ENCODE measurements around the gene CYB561D2. TPM values are rescaled to one million over a fixed set of nuclear protein-coding genes. Genes with fewer than 3 reads are reported as not detected.
A peak's percentile ranks its signal among the peaks of the same experiment; 100 is the strongest.

CYB561D2 gene
- total RNA-seq, 2 experiments from 2014 or later = 17.8 to 20.1 TPM

DNA sequence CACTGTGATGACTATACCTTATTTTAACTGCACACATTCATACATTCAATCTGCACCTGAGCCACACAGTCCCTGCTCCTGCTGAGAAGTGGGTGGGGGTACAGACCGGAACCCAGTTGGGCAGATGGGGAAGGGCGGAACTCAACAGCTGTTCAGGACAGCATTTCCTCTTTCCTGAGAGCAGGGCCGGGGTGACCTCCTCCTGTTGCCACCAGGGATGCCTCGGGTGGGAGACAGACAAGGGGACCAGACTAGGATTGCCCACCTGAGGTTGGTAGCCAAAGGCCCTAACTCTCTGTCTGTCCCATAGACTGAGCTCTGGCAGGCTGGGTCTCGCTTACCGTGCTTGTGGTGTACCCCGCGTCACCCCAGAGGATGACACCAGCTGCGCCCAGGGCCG is 32.0 kb upstream of the CYB561D2 start:
- intact Hi-C loops (cut with micrococcal nuclease) = no loop called here
- CTCF ChIA-PET = interaction anchor here (0.6 to 0.7 kb wide), 2 partner anchors 62 to 92 kb away, joined by 3 read pairs; no protein-coding TSS in a partner anchor
- Mint-ChIP-seq H3K36me3 (no peaks in the 10 kb centered on the region), H3K4me1 (ENCODE audit: low read depth) (peaks cover 33% of the 10 kb centered on the region), H3K27me3 (no peaks in the 10 kb centered on the region), H3K4me3 (no peak overlapping the region), H3K27ac (no peak overlapping the region), H3K9me3 (no peaks in the 10 kb centered on the region)
- POLR2A ChIA-PET = interaction anchor here (1.4 to 2.4 kb wide), 3 partner anchors 9 to 19 kb away, joined by 4 to 7 read pairs (median 7); partner anchors contain the start of genes HYAL3, NAA80 and TUSC2
- no peak for DNase-seq

DNA sequence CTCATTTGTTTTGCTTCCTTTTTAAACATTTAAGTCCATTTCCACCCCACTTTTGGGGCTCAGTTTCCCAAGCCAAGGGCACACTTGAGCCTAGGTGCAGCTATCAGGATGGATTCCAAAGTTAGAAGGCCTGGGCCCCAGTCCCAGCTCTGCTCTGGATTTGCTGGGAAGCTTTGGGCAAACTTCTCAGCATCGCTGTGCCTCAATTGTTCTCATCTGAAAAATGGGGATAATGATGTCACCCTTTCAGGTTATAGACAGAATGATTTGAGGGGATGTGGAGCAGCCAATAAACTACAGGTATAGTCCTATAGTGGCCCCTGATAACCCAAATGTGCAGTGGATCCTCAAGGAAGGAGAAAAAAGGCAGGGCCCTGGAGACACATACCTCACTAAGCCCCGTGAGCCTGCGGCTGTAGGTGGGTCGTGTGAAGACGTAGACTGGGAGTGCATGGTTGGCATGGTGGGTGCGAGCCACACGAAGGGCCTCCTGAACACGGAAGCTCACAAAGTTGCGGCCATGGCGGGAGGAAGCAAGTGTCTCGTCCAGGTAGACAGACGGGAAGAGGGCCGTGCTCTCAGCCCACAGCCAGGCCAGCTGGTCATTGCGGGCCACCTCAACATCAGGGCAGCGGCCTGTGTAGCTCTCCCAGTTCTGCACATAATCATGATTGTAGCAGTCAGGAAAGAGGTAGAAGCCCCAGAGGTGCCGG is 31.3 kb upstream of the CYB561D2 start:
- peaks cover 33% of the 10 kb centered on the region for H3K4me1 Mint-ChIP-seq (ENCODE audit: low read depth)
- no peaks in the 10 kb centered on the region for H3K9me3 Mint-ChIP-seq
- H3K27me3 Mint-ChIP-seq = no peaks in the 10 kb centered on the region
- POLR2A ChIA-PET = interaction anchor here (1.4 to 2.4 kb wide), 3 partner anchors 9 to 20 kb away, joined by 4 to 7 read pairs (median 7); partner anchors contain the start of genes HYAL3, NAA80 and TUSC2
- H3K4me3 Mint-ChIP-seq = no peak overlapping the region
- DNase-seq = no peak
- intact Hi-C loops (cut with micrococcal nuclease) = no loop called here
- CTCF ChIA-PET = interaction anchor here (0.6 to 0.7 kb wide), 2 partner anchors 63 to 92 kb away, joined by 3 read pairs; no protein-coding TSS in a partner anchor
- H3K36me3 Mint-ChIP-seq = no peaks in the 10 kb centered on the region
- H3K27ac Mint-ChIP-seq = no peak overlapping the region

DNA sequence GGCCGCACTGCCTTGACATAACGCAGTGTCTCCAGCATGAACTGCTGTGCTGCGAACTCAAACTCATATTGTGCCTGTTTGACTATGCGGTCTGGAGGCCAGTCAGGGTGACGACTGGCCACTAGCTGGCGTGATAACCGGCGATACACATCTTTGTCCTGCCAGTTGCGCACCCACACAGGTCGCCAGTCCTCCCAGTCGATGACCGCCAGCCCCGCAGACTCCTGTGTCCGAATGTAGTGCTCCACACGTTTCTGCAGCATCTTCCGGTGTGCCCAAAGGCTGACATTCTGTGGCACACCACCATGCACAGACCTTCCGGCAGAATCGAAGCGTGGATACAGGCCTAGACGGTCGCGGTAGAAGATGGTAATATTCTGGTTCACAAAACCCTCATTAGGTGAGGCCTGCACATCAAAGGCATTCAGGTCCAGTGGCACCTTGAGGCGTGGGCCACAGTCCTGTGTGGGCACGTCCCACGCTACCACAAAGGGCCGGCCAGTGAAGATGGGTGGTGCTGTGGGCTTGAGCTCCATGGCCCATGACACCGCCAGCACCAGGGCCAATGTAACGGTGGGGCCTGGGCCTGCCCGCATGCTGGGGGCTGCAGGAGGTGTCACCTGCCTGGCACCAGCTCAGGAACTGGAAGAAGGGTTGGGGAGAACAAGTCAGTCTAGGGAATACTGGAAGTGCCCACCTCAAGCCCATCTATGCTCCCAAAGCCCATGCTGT is 30.6 kb upstream of the CYB561D2 start:
- H3K27ac Mint-ChIP-seq = no peak overlapping the region
- H3K4me1 Mint-ChIP-seq (ENCODE audit: low read depth) = peaks cover 33% of the 10 kb centered on the region
- no peaks in the 10 kb centered on the region for H3K36me3 Mint-ChIP-seq
- no peaks in the 10 kb centered on the region for H3K9me3 Mint-ChIP-seq
- H3K4me3 Mint-ChIP-seq = peak overlapping the region; percentile 78
- CTCF ChIA-PET = interaction anchor here (1.0 to 2.2 kb wide), 3 partner anchors 21 to 73 kb away, joined by 3 to 16 read pairs (median 3); partner anchors contain the start of genes HYAL3 and NAA80
- no peak for DNase-seq
- POLR2A ChIA-PET = interaction anchor here (2.4 kb wide), 1 partner anchor 16 kb away, joined by 7 read pairs; no protein-coding TSS in a partner anchor
- no peaks in the 10 kb centered on the region for H3K27me3 Mint-ChIP-seq
- intact Hi-C loops (cut with micrococcal nuclease) = no loop called here

DNA sequence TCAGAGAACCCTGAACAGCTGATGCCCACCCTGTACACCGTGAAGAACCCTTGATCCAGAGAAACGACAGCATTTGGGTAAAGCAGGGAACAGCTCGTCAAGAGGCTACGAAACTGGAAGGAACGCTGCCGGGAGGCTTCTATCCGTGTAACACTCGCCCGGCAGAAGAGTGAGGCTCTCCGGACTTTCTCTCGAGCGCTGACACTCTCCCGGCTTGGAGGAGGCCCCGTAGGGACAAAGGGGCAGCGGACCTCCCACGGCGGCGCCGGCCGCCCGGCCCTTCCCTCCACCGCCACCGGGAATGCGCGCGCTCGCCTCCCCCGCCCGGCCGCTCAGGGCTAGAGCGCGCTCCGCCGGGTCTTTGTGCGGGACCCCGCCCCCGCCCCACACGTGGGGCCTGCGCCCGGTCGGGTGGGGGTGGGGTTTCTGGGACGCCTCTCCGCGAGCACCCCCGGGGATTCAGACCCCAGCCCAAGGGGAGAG is 29.8 kb upstream of the CYB561D2 start:
- DNase-seq = peak; percentile 70
- intact Hi-C loops (cut with micrococcal nuclease) = loop anchor here (1.0 kb wide), 2 partner anchors 16 to 22 kb away; partner anchors contain the start of genes HYAL3 and NAA80
- Mint-ChIP-seq H3K9me3 (no peaks in the 10 kb centered on the region), H3K27ac (peak overlapping the region; percentile 16), H3K27me3 (no peaks in the 10 kb centered on the region), H3K4me1 (ENCODE audit: low read depth) (peaks cover 33% of the 10 kb centered on the region), H3K4me3 (peak overlapping the region; percentile 78), H3K36me3 (no peaks in the 10 kb centered on the region)
- POLR2A ChIA-PET = interaction anchor here (2.4 kb wide), 1 partner anchor 15 kb away, joined by 7 read pairs; no protein-coding TSS in a partner anchor
- CTCF ChIA-PET = interaction anchor here (0.5 to 2.2 kb wide), 11 partner anchors 10 to 221 kb away, joined by 3 to 16 read pairs (median 4); partner anchors contain the start of genes HYAL3 and NAA80

DNA sequence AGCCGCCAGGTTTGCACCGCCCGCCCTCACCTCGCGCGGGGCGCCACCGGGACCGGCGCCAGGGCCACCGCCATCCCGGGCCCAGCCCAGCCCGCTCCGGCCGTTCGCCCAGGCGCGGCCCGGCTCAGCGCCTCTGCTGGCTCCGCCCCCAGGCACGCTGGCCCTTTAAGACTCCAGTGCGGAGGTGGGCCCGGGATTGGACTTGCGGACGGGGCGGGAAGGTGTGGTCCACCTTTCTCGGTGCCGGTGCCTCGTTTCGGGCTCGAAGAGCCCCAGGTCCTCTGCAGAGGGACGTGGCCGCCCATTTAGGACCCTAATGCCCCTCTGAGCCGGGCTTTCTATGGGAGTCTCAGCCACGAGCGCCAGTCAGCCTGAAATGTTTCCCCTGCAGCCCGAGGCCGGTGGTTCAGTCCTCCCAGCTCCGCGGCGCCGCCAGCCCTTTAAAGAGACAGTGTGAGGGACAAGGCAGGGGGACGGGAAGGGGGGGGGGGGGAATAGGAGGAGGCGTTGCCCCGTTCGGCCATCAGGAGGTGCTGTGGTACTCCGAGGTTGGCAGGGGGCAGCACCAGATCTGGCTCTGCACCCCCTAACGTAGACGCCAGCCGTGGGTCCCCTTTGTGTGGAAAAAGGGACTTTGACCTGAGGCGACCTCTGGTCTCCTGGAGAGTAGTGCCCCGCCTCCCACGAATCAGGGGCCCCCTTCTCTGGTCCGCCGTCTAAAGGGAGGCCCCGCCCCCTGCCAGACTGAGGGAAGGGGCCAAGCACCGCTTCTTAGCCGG is 29.1 kb upstream of the CYB561D2 start:
- H3K9me3 Mint-ChIP-seq = no peaks in the 10 kb centered on the region
- H3K27me3 Mint-ChIP-seq = no peaks in the 10 kb centered on the region
- peaks cover 30% of the 10 kb centered on the region for H3K4me1 Mint-ChIP-seq (ENCODE audit: low read depth)
- ChIA-PET POLR2A (interaction anchor here (0.6 kb wide), 1 partner anchor 12 kb away, joined by 3 read pairs; no protein-coding TSS in a partner anchor), CTCF (interaction anchor here (0.5 to 2.2 kb wide), 10 partner anchors 10 to 221 kb away, joined by 3 to 16 read pairs (median 4); partner anchors contain the start of genes GNAI2, HYAL3 and NAA80)
- peak overlapping the region; percentile 86 for H3K27ac Mint-ChIP-seq
- H3K36me3 Mint-ChIP-seq = peaks cover 2% of the 10 kb centered on the region
- DNase-seq = peak; percentile 88
- H3K4me3 Mint-ChIP-seq = peak overlapping the region; percentile 77
- intact Hi-C loops (cut with micrococcal nuclease) = loop anchor here (1.0 kb wide), 2 partner anchors 16 to 22 kb away; partner anchors contain the start of genes HYAL3 and NAA80

DNA sequence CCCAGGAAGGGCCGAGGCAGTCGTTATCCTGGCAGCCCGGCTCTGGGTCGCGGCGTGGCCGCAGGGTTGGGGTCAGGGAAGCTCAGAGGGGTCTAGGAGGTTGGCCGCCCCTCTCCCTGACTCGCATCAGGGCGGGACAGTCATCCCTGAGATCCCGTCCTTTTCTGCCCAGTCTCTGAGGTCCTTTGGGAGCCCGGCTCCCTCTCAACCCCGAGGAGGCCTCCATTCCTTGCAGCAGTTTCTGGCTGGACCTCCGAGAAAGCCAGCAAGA is 28.6 kb upstream of the CYB561D2 start:
- peaks cover 29% of the 10 kb centered on the region for H3K4me1 Mint-ChIP-seq (ENCODE audit: low read depth)
- CTCF ChIA-PET = interaction anchor here (0.8 to 3.3 kb wide), 8 partner anchors 9 to 220 kb away, joined by 3 to 16 read pairs (median 4); partner anchors contain the start of genes GNAI2, HYAL3 and NAA80
- H3K4me3 Mint-ChIP-seq = peak overlapping the region; percentile 77
- intact Hi-C loops (cut with micrococcal nuclease) = no loop called here
- no peaks in the 10 kb centered on the region for H3K27me3 Mint-ChIP-seq
- H3K27ac Mint-ChIP-seq = no peak overlapping the region
- H3K9me3 Mint-ChIP-seq = no peaks in the 10 kb centered on the region
- peaks cover 2% of the 10 kb centered on the region for H3K36me3 Mint-ChIP-seq
- DNase-seq = no peak
- POLR2A ChIA-PET = interaction anchor here (0.6 kb wide), 1 partner anchor 11 kb away, joined by 3 read pairs; no protein-coding TSS in a partner anchor

DNA sequence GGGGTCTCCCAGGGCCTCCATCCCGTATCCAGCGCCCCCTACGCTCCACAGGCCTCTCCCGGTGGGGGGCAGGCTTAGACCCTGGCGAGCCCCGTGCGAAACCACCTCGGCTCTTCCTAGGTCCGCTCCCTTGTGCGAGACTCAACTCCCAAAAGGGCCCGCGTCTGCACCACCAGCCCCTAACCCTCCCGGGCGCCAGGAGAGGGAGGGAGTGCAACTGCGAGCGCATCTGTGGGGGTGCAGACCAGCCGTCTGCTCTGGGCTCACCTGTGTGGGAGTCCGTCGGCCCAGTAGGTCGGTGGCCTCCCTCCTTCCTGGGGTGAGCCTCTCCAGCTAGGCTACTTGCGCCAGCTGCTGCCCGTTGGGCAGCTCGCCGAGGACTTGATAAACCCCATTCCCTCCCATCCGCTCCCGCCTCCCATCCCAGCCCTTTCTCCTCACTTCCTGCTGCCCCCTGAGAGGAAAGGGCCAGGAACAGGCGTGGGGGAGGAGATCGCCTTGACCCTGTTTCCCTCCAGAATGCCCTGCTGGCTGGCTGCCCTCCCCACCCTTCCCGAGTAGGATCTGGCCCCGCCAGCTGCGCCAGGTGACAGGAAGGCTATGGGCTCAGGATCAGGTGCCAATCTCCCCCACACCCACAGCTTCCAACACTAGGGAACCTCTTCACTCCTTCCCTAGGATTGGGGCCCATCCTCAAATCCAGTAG is 28.1 kb upstream of the CYB561D2 start, which contains the start of gene HYAL2:
HYAL2 (minus strand) TSS at position 360 of the 706 bp plus-strand sequence. CDS start 2,256 bp downstream, outside the sequence.
- H3K9me3 Mint-ChIP-seq = no peaks in the 10 kb centered on the region
- H3K27ac Mint-ChIP-seq = peak within 1 kb of the TSS; percentile 86
- peak within 1 kb of the TSS; percentile 77 for H3K4me3 Mint-ChIP-seq
- peaks cover 2% of the 10 kb centered on the region for H3K36me3 Mint-ChIP-seq
- ChIA-PET CTCF (interaction anchor here (0.6 to 3.3 kb wide), 5 partner anchors 9 to 571 kb away, joined by 3 to 15 read pairs (median 9); partner anchors contain the start of genes CYB561D2 and NPRL2), POLR2A (interaction anchor here (1.0 kb wide), 1 partner anchor 14 kb away, joined by 3 read pairs; no protein-coding TSS in a partner anchor)
- H3K4me1 Mint-ChIP-seq (ENCODE audit: low read depth) = peaks cover 32% of the 10 kb centered on the region
- no peak for DNase-seq
- H3K27me3 Mint-ChIP-seq = no peaks in the 10 kb centered on the region
- intact Hi-C loops (cut with micrococcal nuclease) = no loop called here

DNA sequence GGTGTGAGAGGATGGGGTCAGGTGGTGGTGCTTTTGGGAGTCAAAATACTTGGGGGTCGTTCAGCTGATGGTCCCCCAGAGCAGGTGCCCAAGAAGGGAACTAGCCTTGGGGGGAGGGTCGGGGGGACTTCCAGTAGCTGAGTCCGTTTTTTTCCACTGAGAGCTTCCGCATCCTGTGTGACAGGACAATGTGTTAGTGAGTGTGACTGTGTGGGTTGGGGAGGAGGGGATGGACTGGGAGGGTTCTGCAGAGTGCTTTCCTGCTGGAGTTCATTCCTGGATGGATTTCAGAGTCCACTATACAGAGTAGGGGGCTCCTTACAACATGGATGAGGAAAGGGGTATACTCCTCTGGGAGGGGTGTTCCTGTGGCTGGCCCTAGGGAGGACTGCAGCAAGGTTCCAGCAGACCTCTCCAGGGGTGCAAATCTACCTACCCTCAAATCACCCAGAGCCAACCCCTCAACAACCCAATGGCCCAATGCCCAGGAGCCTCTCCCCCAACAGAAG is 27.5 kb upstream of the CYB561D2 start:
- H3K27ac Mint-ChIP-seq = no peak overlapping the region
- H3K9me3 Mint-ChIP-seq = no peaks in the 10 kb centered on the region
- peaks cover 2% of the 10 kb centered on the region for H3K36me3 Mint-ChIP-seq
- no peak overlapping the region for H3K4me3 Mint-ChIP-seq
- H3K27me3 Mint-ChIP-seq = no peaks in the 10 kb centered on the region
- peaks cover 34% of the 10 kb centered on the region for H3K4me1 Mint-ChIP-seq (ENCODE audit: low read depth)
- POLR2A ChIA-PET = interaction anchor here (1.0 kb wide), 1 partner anchor 14 kb away, joined by 3 read pairs; no protein-coding TSS in a partner anchor
- DNase-seq = no peak
- CTCF ChIA-PET = interaction anchor here (0.6 to 4.9 kb wide), 8 partner anchors 12 to 572 kb away, joined by 3 to 30 read pairs (median 10); partner anchors contain the start of genes CYB561D2, HYAL3, LSMEM2 and NAA80
- intact Hi-C loops (cut with micrococcal nuclease) = no loop called here

DNA sequence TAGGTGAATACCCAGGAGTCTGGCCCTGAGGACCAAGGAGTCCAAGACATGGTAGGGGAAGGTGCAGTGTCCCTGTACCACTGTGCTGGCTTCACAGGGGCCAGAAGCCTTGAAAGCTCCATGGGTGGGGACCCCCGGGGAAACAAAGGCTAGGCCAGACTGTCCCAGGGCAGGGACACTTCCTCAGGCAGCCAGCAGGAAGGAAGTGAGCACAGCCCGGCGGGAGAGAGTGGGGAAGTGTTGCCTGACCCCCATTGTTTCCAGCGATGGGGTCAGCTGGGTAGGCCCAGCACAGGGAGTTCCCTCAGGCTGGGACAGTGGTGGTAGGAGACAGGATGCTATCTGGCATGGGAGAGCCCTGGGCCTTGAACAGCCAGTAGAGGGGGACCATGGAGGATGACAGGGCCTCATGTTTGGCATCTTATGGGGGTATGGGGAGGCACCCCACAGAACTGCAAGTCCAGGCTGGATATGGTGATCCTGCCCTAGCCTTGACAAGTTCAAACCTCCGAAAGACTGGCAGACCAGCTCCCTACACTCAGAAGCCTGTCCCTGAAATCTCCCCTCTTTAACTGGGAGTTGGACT is 27.0 kb upstream of the CYB561D2 start:
- Mint-ChIP-seq H3K36me3 (peaks cover 2% of the 10 kb centered on the region), H3K4me3 (no peak overlapping the region), H3K4me1 (ENCODE audit: low read depth) (peaks cover 37% of the 10 kb centered on the region), H3K9me3 (no peaks in the 10 kb centered on the region), H3K27me3 (no peaks in the 10 kb centered on the region), H3K27ac (no peak overlapping the region)
- no peak for DNase-seq
- POLR2A ChIA-PET = interaction anchor here (1.0 to 1.8 kb wide), 4 partner anchors 10 to 24 kb away, joined by 3 to 10 read pairs (median 4); partner anchors contain the start of genes HYAL3 and NAA80
- CTCF ChIA-PET = interaction anchor here (0.6 to 4.9 kb wide), 21 partner anchors 10 to 572 kb away, joined by 3 to 30 read pairs (median 5); partner anchors contain the start of genes CYB561D2, HYAL1, HYAL3 and IFRD2
- intact Hi-C loops (cut with micrococcal nuclease) = loop anchor here (1.0 kb wide), 1 partner anchor 49 kb away; no protein-coding TSS in a partner anchor

Measured in activated CD4-positive, alpha-beta memory T cell treated with anti-CD3 and anti-CD28 coated beads for 36 hours (primary cell).